NCI-H2029 treated with DMSO at 0.1 percent for 48 hours (cell line): ENCODE data around the gene FMN2.

Experiments used
- DNase-seq: peaks from one replicate; lab custom pipeline; 2025; lab: John Stamatoyannopoulos, UW

FMN2 gene

DNA sequence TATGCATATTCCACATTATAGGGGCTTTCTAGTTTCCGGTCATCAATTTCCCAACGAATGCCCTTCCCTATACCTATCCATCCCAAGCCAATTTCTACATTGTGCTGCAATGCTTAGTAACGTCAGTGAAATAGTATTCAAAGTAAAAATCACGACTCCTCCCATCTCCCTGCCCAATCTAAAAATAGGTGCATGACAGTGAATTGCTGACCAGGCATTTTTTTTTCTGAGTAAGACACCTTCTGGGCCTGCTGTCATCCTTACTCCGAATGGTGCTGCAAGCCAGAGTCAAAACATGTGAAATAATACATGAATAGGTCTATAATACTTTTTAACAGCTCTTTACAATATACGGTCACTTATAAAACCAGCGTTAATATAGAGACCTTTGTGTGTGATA lies 400.1 kb downstream of the FMN2 start:
- no peak for DNase-seq

DNA sequence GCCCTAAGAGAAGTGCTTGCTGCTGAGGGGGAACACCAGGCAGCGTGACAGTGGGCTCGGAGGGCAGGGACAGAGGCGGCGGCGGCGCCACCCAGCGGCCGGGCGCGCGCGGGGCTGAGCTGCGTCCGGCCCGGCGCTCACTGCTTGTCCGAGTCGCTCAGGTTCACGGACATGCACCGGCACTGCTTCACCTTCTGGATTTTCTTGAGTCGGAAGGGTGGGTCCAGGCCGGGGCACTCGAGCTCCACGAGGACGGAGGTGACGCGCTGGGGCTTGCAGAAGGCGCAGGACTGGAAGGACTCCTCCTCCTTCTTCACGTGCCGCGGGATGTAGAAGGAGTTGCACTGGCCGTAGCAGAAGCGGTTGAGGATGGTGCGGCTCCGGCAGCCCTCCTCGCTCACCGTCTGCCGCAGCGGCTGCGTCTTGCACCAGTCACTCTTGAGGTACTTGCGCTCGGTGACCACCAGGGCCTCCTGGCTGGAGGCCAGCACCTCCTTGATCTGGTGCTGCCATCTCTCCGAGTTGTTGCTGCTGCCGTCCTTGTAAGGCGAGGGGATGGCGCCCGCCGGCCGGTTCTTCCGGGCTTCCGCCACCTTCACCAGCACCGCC lies 401.3 kb downstream of the FMN2 start:
- no peak for DNase-seq

- DNase-seq = no peak
Observed at GRCh38 chr1:240495601-240496000, 403.9 kb downstream of the FMN2 start.

DNA sequence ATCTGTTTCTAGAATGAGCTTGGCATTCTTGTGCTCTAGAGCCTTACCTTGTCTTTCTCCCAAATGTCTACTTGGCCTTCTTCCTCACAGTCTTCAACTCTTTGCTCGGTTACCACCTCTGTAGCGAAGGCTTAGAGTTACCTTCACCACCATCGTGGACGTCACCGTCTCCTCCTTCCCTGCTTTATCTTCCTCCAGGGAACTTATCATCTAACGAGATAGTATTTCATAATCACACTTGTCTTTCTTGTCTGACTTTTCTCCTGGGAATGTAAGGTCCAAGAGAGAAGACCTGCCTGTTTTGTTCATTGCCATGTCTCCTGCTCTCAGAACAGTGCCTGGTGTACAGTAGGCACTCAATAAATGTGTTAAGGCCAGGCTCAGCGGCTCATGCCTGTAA lies 404.7 kb downstream of the FMN2 start:
- no peak for DNase-seq

GRCh38 chr1:240496941-240497340 lies 405.3 kb downstream of the FMN2 start:
- DNase-seq = no peak

GRCh38 chr1:240497908-240498307 lies 406.2 kb downstream of the FMN2 start:
- no peak for DNase-seq

GRCh38 chr1:240498335-240498734 lies 406.7 kb downstream of the FMN2 start:
- no peak for DNase-seq

GRCh38 chr1:240499012-240499411 lies 407.3 kb downstream of the FMN2 start:
- DNase-seq = no peak

GRCh38 chr1:240500647-240501046 lies 409.0 kb downstream of the FMN2 start:
- no peak for DNase-seq

DNA sequence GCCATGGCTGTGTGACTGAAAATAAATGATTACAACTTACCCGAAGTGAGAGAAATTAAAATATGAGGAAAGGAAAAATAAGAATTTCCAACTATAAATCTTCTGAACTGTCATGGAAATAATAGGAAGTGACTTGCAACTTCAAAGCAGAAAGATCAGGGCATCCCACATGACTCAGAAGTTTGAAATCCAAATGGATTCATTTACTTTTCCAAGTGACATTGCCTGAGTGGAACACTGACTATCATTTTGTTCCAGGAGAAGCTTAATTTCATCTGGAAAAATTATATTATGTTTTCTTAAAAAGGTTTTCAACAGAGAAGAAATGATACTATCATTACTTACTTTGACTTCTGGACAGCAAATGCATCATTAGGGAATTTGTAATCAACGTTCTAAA lies 409.4 kb downstream of the FMN2 start:
- no peak for DNase-seq

- DNase-seq = no peak
Observed at GRCh38 chr1:240503036-240503435, 411.4 kb downstream of the FMN2 start.

- DNase-seq = no peak
Observed at GRCh38 chr1:240503558-240503957, 411.9 kb downstream of the FMN2 start.

- no peak for DNase-seq
Observed at GRCh38 chr1:240506176-240506575, 414.5 kb downstream of the FMN2 start.

DNA sequence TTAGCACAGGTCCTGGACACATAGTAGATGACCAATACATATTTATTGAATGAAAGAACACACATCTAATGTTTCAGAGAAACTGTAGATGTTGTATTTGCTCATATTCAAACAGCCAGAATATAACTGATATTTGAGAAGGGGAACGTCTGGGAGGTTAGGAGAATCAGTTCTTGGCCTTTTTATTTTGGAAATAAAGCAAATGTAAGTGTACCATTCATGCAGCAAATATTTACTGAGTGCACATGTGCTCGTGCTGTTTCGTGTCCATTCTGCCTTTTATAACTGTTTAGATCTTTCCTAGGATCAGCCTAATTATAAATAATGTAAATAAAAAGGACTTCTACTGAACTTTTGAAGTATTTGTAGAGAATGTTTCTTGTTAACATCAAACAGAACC lies 416.5 kb downstream of the FMN2 start:
- DNase-seq = no peak

- DNase-seq = no peak
Observed at GRCh38 chr1:240508950-240509349, 417.3 kb downstream of the FMN2 start.

- DNase-seq = no peak
Observed at GRCh38 chr1:240511789-240512188, 420.1 kb downstream of the FMN2 start.

GRCh38 chr1:240515505-240515904 lies 423.8 kb downstream of the FMN2 start:
- no peak for DNase-seq

DNA sequence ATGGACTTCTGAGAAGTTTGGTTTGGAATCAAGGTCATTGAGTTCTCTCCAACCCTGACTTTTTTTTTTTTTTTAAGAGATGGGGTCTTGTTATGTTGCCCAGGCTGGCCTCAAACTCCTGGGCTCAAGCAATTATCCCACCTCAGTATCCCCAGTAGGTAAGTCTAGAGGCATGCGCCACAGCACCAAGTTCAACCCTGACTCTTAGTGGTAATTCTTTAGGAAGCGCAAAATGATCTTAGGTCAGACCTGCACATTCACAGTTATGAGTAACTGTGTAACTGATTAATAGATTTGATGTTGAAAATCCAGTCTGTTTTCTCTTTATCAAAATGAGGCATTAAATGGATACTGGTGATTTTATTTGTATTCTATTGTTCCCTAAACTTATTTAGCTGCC lies 424.4 kb downstream of the FMN2 start:
- DNase-seq = no peak

DNA sequence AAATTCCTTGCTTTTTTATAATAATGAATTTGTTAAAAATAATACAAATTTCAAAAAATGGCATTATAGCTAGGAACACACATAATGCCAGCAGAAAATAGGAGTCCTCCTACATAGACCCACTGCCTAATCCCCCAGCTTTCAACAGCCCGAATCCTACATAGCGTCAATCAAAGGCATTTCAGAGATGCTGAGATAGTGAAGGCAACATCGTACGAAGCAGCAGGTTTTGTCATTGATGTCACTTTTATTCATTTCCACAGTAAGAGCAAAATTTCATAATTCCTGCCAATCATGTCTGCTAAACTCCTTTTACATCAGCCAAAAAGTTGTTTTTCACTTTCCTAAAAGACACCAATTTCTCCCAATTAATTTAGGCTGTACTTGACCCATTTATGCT lies 426.2 kb downstream of the FMN2 start:
- no peak for DNase-seq

DNA sequence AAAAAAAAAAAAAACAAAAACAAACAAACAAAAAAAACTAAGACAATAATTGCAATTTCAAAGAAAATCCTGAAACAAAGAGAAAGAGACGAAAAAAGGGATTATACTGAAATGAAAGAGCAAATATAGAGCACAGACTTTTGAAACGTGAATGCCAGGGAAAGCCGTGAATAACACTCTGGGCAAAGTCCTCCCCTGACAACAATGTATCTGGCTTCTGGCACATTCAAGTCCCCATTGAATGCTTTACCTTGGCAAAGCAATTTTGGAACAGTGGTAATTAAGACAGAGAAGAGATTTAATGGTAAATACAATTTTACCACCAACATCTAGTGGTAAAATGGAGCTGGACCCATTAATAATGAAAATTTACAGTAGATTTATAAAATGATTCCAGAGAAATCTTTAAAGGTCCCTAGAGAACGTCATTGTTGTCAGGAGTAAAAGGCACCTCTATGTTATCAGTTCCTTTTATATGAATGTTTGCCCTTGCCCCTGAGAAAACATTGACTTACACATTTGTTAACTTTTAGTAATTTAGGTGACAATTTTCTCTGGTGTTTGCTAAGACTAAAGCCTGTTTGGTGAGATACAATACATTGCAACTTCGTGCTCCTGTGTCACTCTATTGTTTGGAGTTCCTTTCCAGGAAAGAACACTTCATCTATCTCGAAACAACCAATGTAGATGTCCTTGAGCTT lies 430.6 kb downstream of the FMN2 start:
- no peak for DNase-seq

- DNase-seq = no peak
Observed at GRCh38 chr1:240524356-240525069, 432.8 kb downstream of the FMN2 start.
